ENCODE measurements around the gene METTL16. TPM values are rescaled to one million over a fixed set of nuclear protein-coding genes. Genes with fewer than 3 reads are reported as not detected.
A peak's percentile ranks its signal among the peaks of the same experiment; 100 is the strongest.

The METTL16 gene
- total and polyA plus RNA-seq, 9 of the 15 experiments (the other 6 are each of a cell fraction or from before 2014, with no cell fraction given) = 12.1 to 30.5 (median 19.8) TPM

GRCh38 chr17:2511462-2512369 lies at the start of gene METTL16 (continued):
- TF ChIP-seq ATF3 (IDR thresholded peaks at IDR 0.05) (no peak), ATF3 (CRISPR knock-in tag; conservative IDR thresholded peaks at IDR 0.05) (no peak), NR2F6 (CRISPR knock-in tag; IDR thresholded peaks at IDR 0.05) (no peak), GABPB2 (CRISPR knock-in tag; conservative IDR thresholded peaks at IDR 0.05) (no peak), NR3C1 (CRISPR knock-in tag; IDR thresholded peaks at IDR 0.05) (no peak), ZBED1 (IDR thresholded peaks at IDR 0.05) (no peak), MECOM (CRISPR knock-in tag; IDR thresholded peaks at IDR 0.05) (no peak), ZFP30 (CRISPR knock-in tag; IDR thresholded peaks at IDR 0.05; ENCODE audit: borderline replicate concordance) (no peak), BMI1 (IDR thresholded peaks at IDR 0.05; ENCODE audit: low read length) (no peak), ATF6 (CRISPR knock-in tag; IDR thresholded peaks at IDR 0.05) (no peak), KDM4B (IDR thresholded peaks at IDR 0.05; ENCODE audit: borderline replicate concordance in 2 of 2, low read depth in 1 of 2) (no peak), SNAPC5 (CRISPR knock-in tag; IDR thresholded peaks at IDR 0.05) (no peak), ZFP36 (IDR thresholded peaks at IDR 0.05; ENCODE audit: low read depth, low read length, partially characterized antibody) (no peak), POLR2G (IDR thresholded peaks at IDR 0.05; ENCODE audit: low read depth, low read length) (peak; percentile 80), TAF9B (IDR thresholded peaks at IDR 0.05; ENCODE audit: partially characterized antibody) (peak; percentile 74), GTF2E2 (tag; IDR thresholded peaks at IDR 0.05) (no peak), SMAD2 (IDR thresholded peaks at IDR 0.05; ENCODE audit: low read depth, low read length) (no peak)
- TF ChIP-seq, protein P1, sequence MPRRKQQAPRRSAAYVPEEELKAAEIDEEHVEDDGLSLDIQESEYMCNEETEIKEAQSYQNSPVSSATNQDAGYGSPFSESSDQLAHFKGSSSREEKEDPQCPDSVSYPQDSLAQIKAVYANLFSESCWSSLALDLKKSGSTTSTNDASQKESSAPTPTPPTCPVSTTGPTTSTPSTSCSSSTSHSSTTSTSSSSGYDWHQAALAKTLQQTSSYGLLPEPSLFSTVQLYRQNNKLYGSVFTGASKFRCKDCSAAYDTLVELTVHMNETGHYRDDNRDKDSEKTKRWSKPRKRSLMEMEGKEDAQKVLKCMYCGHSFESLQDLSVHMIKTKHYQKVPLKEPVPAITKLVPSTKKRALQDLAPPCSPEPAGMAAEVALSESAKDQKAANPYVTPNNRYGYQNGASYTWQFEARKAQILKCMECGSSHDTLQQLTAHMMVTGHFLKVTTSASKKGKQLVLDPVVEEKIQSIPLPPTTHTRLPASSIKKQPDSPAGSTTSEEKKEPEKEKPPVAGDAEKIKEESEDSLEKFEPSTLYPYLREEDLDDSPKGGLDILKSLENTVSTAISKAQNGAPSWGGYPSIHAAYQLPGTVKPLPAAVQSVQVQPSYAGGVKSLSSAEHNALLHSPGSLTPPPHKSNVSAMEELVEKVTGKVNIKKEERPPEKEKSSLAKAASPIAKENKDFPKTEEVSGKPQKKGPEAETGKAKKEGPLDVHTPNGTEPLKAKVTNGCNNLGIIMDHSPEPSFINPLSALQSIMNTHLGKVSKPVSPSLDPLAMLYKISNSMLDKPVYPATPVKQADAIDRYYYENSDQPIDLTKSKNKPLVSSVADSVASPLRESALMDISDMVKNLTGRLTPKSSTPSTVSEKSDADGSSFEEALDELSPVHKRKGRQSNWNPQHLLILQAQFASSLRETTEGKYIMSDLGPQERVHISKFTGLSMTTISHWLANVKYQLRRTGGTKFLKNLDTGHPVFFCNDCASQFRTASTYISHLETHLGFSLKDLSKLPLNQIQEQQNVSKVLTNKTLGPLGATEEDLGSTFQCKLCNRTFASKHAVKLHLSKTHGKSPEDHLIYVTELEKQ (CRISPR knock-in tag; IDR thresholded peaks at IDR 0.05) = no peak
- TF ChIP-seq, protein P2, sequence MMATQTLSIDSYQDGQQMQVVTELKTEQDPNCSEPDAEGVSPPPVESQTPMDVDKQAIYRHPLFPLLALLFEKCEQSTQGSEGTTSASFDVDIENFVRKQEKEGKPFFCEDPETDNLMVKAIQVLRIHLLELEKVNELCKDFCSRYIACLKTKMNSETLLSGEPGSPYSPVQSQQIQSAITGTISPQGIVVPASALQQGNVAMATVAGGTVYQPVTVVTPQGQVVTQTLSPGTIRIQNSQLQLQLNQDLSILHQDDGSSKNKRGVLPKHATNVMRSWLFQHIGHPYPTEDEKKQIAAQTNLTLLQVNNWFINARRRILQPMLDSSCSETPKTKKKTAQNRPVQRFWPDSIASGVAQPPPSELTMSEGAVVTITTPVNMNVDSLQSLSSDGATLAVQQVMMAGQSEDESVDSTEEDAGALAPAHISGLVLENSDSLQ (IDR thresholded peaks at IDR 0.05) = peak; percentile 21; the same call in 1 of the 2 replicates
- TF ChIP-seq, protein P3, sequence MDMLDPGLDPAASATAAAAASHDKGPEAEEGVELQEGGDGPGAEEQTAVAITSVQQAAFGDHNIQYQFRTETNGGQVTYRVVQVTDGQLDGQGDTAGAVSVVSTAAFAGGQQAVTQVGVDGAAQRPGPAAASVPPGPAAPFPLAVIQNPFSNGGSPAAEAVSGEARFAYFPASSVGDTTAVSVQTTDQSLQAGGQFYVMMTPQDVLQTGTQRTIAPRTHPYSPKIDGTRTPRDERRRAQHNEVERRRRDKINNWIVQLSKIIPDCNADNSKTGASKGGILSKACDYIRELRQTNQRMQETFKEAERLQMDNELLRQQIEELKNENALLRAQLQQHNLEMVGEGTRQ (CRISPR knock-in tag; IDR thresholded peaks at IDR 0.05) = no peak

Data from K562 (cell line).